Gastroesophageal sphincter (tissue), 4 donors: ENCODE results near the gene YPEL5. TPM values are rescaled to one million over a fixed set of nuclear protein-coding genes. Genes with fewer than 3 reads are reported as not detected.

Experiments
- ATAC-seq: fragments of 150-250 bp; one replicate; pipeline ENCODE4 v1.9.1; 2016; ENCODE audit warnings: mild to moderate bottlenecking, moderate library complexity
- H3K27ac ChIP-seq, 4 donors: fragments of 200-600 bp; sonication (generic) in 3 of 4; 1 replicate in 3 of 4; 2 replicates in 1 of 4; pipeline ENCODE4 v1.5.1; 2016 to 2019
- H3K27me3 ChIP-seq: fragments of 200-600 bp; sonication (generic); one replicate; pipeline ENCODE4 v1.5.1; 2019
- H3K36me3 ChIP-seq, 2 donors: fragments of 200-600 bp; sonication (generic); one replicate each; pipeline ENCODE4 v1.5.1; 2019; ENCODE audit warnings: control low read depth in 1 of 2
- H3K4me1 ChIP-seq, 3 donors: fragments of 200-600 bp; sonication (generic); 1 replicate in 2 of 3; 2 replicates in 1 of 3; pipeline ENCODE4 v1.5.1; 2016 to 2019; ENCODE audit warnings: control low read depth in 2 of 3
- H3K4me3 ChIP-seq, 2 donors: fragments of 200-600 bp; sonication (generic); one replicate each; pipeline ENCODE4 v1.5.1; 2019; ENCODE audit warnings: mild to moderate bottlenecking in 1 of 2, moderate library complexity in 1 of 2
- H3K9me3 ChIP-seq, 3 donors: fragments of 200-600 bp; sonication (generic); one replicate each; pipeline ENCODE4 v1.5.1; 2017 to 2019; ENCODE audit warnings: control low read depth in 2 of 3
- EP300 ChIP-seq: sonication (generic); formaldehyde crosslinking; IDR thresholded peaks from one replicate; pipeline ENCODE4 v1.6.1; 2017; ENCODE audit warnings: antibody characterized with exemption, mild to moderate bottlenecking
- POLR2A ChIP-seq, 2 donors: fragments of 450-650 bp; IDR thresholded peaks; one replicate each; pipeline ENCODE4 v1.6.1; 2017; ENCODE audit warnings: antibody characterized with exemption in 2 of 2, mild to moderate bottlenecking in 2 of 2, moderate library complexity in 1 of 2
- POLR2AphosphoS5 ChIP-seq: sonication (generic); formaldehyde crosslinking; IDR thresholded peaks from one replicate; pipeline ENCODE4 v1.6.1; 2017; ENCODE audit warnings: antibody characterized with exemption
- WGBS, 2 donors: methylation state at CpG; one replicate each; pipeline ENCODE4 v1.1.5; 2018; ENCODE audit warnings: low coverage in 1 of 2; 5-methylcytosine and 5-hydroxymethylcytosine counted together
- total RNA-seq, 4 donors: library from RNA; depleted of rRNA; stranded (reverse); fragments of >200 nt; gene quantifications; one replicate each; pipeline ENCODE4 v1.1.0, GENCODE V29; 2016
- TF ChIP-seq, protein P1 (sequence below), 4 experiments: fragments of 200-600 bp in 2 of 4; fragments of 450-650 bp in 2 of 4; sonication (generic) in 1 of 4; IDR thresholded peaks; one replicate each; pipeline ENCODE4 v1.5.1; 2017 to 2019; ENCODE audit warnings: antibody characterized with exemption in 4 of 4, mild to moderate bottlenecking in 2 of 4, moderate library complexity in 2 of 4

Gene YPEL5
- total RNA-seq, 4 donors from 2014 or later, result 109 to 159 (median 136) TPM

DNA sequence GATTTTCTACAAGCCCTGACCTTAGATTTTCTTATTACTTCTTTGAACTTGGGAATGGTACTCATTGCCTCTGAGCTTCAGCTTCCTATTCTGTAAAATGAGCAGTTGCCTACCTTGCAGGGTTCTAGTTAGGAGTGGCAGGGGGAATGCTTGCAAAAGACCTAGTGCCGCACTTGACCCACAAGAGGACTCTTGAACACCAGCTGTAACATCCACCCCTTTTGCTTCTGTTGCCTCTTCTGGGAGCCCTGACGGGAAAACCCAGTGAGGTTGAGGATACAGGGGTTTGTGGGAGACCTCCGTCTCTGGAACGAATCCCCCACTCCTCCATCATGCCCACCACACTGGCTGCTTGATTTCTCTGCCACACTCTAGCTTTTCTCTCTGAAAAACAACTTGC is 57.5 kb downstream of the YPEL5 start:
- Histone ChIP-seq H3K27me3 (no peaks in the 10 kb centered on the region), H3K9me3 (no peaks in the 10 kb centered on the region), H3K4me1 (peaks cover 2 to 30% (median 4%) of the 10 kb centered on the region in 3 donors), H3K36me3 (no peaks in the 10 kb centered on the region), H3K27ac (no peak overlapping the region), H3K4me3 (no peak overlapping the region)
- TF ChIP-seq EP300 (no peak), POLR2AphosphoS5 (no peak), POLR2A (IDR thresholded peaks at IDR 0.05) (no peak)
- TF ChIP-seq, protein P1, sequence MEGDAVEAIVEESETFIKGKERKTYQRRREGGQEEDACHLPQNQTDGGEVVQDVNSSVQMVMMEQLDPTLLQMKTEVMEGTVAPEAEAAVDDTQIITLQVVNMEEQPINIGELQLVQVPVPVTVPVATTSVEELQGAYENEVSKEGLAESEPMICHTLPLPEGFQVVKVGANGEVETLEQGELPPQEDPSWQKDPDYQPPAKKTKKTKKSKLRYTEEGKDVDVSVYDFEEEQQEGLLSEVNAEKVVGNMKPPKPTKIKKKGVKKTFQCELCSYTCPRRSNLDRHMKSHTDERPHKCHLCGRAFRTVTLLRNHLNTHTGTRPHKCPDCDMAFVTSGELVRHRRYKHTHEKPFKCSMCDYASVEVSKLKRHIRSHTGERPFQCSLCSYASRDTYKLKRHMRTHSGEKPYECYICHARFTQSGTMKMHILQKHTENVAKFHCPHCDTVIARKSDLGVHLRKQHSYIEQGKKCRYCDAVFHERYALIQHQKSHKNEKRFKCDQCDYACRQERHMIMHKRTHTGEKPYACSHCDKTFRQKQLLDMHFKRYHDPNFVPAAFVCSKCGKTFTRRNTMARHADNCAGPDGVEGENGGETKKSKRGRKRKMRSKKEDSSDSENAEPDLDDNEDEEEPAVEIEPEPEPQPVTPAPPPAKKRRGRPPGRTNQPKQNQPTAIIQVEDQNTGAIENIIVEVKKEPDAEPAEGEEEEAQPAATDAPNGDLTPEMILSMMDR (IDR thresholded peaks at IDR 0.05), result no peak
- ATAC-seq, result no peak
- WGBS, 2 donors, result 100% methylated on average over 2 to 4 of the region's 4 CpGs

- no peaks in the 10 kb centered on the region for H3K27me3 ChIP-seq
- H3K27ac ChIP-seq, result no peak overlapping the region
- H3K36me3 ChIP-seq, result no peaks in the 10 kb centered on the region
- 75 to 100% methylated on average over 1 of the region's 1 CpG for WGBS, 2 donors
- H3K4me1 ChIP-seq, result peaks cover 2 to 30% (median 4%) of the 10 kb centered on the region in 3 donors
- H3K9me3 ChIP-seq, result no peaks in the 10 kb centered on the region
- ATAC-seq, result no peak
- no peak for TF ChIP-seq POLR2AphosphoS5
- TF ChIP-seq, protein P1 (IDR thresholded peaks at IDR 0.05), result no peak
- H3K4me3 ChIP-seq, result no peak overlapping the region
Measured at GRCh38 chr2:30205456-30205855, 58.6 kb downstream of the YPEL5 start.

- no peak for ATAC-seq
- WGBS, 2 donors, result 80 to 83% methylated on average over 6 to 8 of the region's 9 CpGs
- no peak overlapping the region for H3K27ac ChIP-seq
- H3K4me1 ChIP-seq, result peaks cover 2 to 27% (median 4%) of the 10 kb centered on the region in 3 donors
- TF ChIP-seq POLR2AphosphoS5 (no peak), POLR2A (IDR thresholded peaks at IDR 0.05) (no peak), EP300 (no peak)
- TF ChIP-seq, protein P1 (IDR thresholded peaks at IDR 0.05), result no peak
- no peaks in the 10 kb centered on the region for H3K36me3 ChIP-seq
- H3K9me3 ChIP-seq, result no peaks in the 10 kb centered on the region
- no peaks in the 10 kb centered on the region for H3K27me3 ChIP-seq
- no peak overlapping the region for H3K4me3 ChIP-seq
Measured at GRCh38 chr2:30206461-30207430, 59.9 kb downstream of the YPEL5 start.

GRCh38 chr2:30208453-30208852 is 61.6 kb downstream of the YPEL5 start:
- Histone ChIP-seq H3K9me3 (no peaks in the 10 kb centered on the region), H3K27ac (no peak overlapping the region), H3K4me3 (no peak overlapping the region), H3K36me3 (no peaks in the 10 kb centered on the region), H3K27me3 (no peaks in the 10 kb centered on the region), H3K4me1 (peaks cover 2 to 10% (median 4%) of the 10 kb centered on the region in 3 donors)
- peak; percentile 84 for ATAC-seq
- 0% methylated on average over 2 of the region's 2 CpGs for WGBS, 2 donors
- TF ChIP-seq POLR2AphosphoS5, result no peak
- TF ChIP-seq, protein P1 (IDR thresholded peaks at IDR 0.05), result peak; percentile 85 to 97 (median 93)

DNA sequence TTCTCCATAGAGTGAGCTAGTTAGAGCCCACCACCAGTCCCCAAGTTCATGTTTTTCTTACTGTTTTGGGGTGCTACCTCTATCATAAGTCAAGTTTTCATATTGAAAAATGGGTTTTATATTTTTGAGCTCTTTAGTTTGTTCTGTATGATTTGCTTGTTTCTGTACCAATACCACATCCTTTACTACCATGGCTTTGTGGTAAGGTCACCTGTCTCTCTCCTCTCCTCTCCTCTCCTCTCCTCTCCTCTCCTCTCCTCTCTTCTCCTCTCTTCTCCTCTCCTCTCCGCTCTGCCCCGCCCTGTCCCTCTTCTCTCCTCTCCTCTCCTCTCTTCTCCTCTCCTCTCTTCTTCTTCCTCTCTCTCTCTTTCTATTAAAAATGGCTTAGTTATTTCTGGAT is 62.4 kb downstream of the YPEL5 start:
- 87 to 100% methylated on average over 2 of the region's 2 CpGs for WGBS, 2 donors
- Histone ChIP-seq H3K27me3 (no peaks in the 10 kb centered on the region), H3K36me3 (no peaks in the 10 kb centered on the region), H3K9me3 (no peaks in the 10 kb centered on the region), H3K4me1 (peaks cover 2 to 8% (median 4%) of the 10 kb centered on the region in 3 donors), H3K4me3 (no peak overlapping the region), H3K27ac (no peak overlapping the region)
- TF ChIP-seq EP300 (no peak), POLR2A (IDR thresholded peaks at IDR 0.05) (no peak), POLR2AphosphoS5 (no peak)
- TF ChIP-seq, protein P1 (IDR thresholded peaks at IDR 0.05), result no peak
- no peak for ATAC-seq
